Measurements from ENCODE around the gene PEX3.

GRCh38 chr6:143410859-143411270, 39.7 kb upstream of the PEX3 start:
- TF ChIP-seq CTCF (IDR thresholded peaks at IDR 0.05; ENCODE audit: borderline replicate concordance, extremely low read depth, low read length, poor library complexity, severe bottlenecking) (no peak), EZH2 (IDR thresholded peaks at IDR 0.05; ENCODE audit: borderline replicate concordance, low read depth, low read length, severe bottlenecking) (no peak)

Measured in DND-41 (cell line).